ACHN (cell line): ENCODE data around the gene DCUN1D4.

ENCODE experiments used
- DNase-seq: peaks from one replicate; pipeline ENCODE4 v3.0.0-alpha.2; 2015
- in situ Hi-C: cut with HindIII; loops from 2 replicates; pipeline ENCODE4 v1.10.0; 2017; ENCODE audit warnings: low sequenced_read_pairs, low pct_ligation_motif_present, low pct_unique_long_range_greater_than_20kb

The DCUN1D4 gene

DNA sequence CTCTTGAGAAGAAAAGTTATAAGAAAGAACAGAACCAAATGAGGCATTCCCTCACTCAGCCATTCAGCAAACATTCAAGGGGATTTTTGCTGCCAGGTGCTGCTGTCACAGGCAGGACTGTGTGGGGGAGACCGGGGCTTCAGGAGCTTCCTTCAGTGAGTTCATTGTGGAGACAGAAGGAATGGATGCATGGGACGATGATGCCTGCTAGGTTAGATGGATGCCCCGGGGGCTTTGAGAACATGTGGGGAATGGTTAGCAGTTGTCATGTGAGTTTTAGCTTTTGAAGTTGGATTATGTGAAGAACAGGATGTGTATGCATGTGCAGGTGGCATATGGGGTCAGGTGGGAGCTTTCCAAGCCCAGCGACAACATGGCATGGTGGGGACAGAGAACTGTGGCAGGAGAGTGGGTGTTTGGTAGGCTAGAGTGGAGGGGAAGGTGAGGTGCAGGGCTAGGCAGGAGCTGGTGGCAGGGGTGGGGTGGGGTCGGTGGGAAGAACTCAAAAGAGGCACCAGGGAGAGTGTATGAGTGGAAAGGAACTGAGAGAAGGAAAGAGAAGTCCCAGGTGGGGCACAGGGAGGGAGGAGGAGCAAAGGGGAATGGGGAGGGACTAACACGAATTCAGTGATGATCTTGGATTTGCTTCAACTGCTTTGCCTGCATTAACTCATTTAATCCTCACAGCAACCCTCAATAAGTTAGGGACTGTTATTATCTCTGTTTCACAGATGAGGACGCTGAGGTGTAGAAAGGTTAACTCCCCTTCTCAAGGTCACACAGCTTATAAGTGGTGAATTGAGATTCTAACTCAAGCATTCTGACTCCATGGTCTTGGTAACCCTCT lies 8.4 kb downstream of the DCUN1D4 start:
- in situ Hi-C loops = no loop called here
- DNase-seq = no peak

DNA sequence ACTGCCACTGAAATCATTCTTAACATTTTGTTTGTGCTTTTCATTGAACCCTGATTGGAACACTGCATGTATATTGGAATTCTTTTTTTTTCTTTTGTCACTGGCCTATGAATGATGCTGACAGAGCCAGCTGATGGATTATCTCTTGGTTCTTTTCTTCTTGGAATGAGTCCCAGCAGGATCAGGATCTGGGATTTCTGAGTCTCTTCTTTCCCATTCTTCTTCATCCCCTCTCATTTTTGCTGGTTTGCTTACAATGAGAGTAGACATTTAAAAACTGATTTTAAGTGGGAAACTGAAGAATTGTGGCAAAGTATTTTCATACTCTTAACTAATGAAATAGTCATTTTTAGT lies 9.0 kb downstream of the DCUN1D4 start:
- no peak for DNase-seq
- in situ Hi-C loops = no loop called here

DNA sequence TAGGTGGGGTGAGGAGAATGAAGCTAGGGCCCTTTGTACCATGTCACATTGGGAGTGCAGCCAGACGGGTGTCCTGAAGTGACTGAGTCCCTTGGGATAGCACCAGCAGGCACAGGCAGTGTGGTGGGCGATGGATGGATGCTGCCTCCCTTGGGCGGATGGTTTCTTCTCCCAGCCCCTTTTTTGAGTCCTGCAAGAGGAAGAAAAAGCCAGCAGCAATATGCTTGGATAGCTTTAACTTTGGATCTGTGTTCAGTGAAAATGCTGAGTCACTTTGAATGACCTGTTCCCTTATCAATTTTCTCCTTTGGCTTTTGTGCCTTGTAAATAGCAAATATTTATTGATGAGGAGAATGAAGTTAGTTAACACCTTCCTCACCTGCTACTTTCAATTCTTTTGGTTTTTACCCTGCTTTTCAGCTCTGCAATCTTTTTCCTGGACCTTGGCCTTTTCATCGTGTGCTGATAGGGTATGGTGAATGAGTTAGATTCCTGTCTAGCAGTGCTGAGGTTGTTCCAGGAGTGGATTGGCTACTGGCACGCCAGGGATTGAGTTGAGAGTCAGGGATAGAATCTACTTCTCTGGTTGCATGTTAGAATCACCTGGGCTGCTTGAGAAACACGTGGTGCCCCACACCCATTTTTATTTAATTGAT lies 10.2 kb downstream of the DCUN1D4 start:
- in situ Hi-C loops = no loop called here
- DNase-seq = peak; percentile 12

DNA sequence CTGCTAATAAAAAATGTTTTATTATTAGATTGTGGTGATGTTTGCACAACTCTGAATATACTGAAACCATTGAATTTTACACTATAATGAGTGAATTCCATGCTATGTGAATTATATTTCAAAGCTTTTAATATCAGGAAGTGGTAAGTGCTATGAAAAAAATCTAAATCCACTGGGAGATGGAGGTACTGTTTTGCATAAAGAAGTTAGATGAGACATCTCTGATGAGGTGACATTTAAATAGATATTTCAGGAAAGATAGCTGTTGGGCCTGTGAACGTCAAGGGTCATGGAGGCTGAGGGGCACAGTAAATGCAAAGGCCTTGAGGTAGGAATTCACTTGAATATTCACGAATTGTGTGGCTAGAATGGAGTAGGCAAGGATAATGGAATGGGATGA lies 12.3 kb downstream of the DCUN1D4 start:
- DNase-seq = no peak
- in situ Hi-C loops = no loop called here

DNA sequence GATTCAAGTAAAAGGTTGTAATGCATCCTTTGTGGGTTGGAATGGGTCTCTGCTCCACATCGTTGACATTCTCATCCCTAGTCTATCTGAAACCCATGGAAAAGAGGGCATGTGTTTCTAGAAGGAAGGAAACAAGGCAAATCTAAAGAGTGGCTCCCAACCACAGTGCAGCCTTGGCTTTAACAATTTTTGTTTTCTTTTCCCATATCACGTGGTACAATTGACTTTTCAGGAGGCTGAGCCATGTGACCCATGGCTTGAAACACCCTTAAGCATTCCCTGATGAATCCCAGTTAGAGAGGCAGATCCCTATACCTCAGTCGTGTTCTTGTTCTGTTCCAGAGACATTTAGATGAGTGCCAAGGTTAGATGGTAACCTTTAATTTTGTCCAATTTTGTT lies 12.8 kb downstream of the DCUN1D4 start:
- no peak for DNase-seq
- in situ Hi-C loops = no loop called here

DNA sequence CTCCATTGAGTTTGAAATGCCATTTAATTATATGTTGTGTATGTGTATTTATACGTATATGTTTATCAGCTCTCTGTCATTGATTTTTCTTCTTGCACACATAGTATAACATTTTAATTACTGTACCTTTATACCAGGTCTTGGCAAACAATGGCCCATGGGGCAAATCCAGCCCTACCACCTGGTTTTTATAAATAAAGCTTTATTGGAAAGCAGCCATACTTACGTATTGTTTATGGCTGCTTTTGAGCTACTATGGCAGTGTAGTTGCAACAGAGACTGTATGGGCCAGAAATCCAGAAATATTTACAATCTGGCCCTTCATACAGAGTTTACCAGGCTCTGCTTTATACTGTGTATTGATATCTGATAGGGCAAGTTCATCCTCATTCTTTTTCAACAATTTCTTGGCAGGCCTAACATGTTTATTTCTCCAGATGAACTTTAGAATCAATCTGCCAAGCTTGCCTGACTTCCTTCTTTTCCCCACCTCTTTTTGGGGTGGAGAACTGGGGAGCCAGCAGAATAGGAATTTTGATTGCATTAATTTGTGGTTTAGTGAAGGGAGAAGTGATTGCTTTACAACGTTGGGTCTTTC lies 15.8 kb downstream of the DCUN1D4 start:
- in situ Hi-C loops = no loop called here
- no peak for DNase-seq

DNA sequence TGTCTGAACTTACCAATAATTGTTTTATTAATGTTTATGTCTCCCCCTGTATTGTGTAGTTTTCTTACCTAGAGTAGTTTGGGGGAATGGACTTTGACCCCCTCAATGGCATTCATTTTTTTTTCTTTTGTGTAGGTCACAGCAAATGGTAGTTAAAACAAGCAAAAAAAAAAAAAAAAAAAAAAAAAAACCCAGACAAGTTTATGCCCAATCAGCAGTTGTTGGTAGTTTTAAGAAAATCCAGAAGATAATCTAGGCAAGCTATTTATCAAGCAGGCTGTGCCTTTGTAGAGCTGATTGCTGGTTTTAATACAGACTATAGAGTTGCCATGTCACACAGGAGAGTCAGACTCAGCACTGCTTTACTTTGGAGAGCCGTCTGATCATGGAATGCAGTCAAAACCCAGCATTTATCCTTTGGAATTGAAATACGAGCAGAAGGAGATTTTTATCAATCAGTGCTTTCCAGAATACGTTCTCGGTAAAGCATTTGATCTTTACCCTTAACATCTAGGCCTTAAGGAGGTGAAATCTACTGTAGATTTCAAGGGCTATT lies 16.6 kb downstream of the DCUN1D4 start:
- DNase-seq = no peak
- in situ Hi-C loops = no loop called here

DNA sequence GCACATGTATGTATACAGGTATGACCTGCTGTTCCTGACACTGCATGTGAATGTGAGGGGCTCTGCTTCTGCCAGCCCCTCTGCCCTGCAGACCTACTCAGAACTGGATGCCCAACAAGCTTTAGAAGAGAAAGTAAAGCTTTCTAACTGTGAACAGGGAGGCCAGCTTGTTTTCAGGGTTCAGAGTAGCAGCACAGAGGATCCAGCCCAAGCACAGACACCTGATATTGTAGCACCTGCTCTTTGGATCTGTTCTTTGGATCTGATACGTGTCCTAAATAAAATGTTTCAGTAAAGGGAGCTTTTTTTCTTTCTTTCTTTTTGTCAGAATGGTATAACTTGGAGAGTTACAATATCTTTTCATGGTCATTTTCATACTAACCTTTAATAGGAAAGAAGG lies 19.2 kb downstream of the DCUN1D4 start:
- in situ Hi-C loops = no loop called here
- no peak for DNase-seq

DNA sequence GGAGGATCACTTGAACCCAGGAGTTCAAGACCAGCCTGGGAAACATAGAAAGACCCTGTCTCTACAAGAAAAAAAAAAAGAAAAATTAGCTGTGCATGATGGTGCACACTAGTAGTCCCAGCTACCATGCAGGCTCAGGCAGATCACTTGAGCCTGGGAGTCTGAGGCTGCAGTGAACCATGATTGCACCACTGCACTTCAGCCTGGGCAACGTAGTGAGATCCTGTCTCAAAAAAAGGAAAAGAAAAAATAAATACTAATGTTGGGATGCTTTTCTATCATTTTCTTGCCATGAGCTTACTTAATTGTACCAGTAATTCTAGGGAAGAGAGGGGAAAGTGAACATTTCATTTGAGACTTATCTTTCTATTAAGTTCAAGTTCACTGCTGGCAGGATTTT lies 19.8 kb downstream of the DCUN1D4 start:
- in situ Hi-C loops = no loop called here
- no peak for DNase-seq

DNA sequence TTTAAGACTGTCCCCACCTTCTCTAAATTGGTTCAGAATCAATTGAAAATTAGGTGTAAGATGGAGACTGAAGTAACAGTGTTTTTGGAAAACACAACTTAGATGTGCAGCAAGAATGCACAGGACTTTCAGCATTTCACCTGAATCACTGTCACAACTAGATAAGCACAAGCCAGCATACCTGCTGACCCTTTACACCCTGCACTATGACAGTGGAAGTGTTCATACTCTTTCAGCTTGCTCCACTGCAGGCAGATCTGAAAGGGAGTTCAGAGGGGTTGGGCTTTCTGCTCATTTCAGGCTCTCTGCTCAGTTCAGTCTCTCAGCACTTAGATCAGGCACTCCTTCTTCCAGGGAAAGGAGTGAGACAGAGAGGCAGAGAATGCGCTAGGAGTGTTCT lies 22.8 kb downstream of the DCUN1D4 start:
- in situ Hi-C loops = no loop called here
- DNase-seq = no peak

DNA sequence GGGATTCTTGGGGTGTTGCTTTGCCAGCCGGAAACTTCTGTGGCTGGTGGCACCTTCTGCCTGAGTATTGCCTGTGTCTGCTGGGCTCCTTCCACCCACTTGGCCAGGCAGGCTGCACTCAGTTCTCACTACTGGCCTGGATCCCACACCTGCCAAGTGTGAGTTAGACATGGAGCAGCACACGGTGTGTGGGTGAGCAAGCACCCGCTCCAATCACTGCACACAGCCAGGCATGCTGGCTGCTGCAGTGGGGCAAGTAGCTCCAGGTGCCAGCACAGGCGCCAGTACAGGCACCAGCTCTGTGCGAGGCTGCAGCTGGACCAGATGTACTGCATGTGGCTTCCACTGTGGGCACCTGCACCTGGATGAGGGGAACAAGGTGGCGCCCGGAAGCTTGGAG lies 23.9 kb downstream of the DCUN1D4 start:
- in situ Hi-C loops = no loop called here
- DNase-seq = no peak

DNA sequence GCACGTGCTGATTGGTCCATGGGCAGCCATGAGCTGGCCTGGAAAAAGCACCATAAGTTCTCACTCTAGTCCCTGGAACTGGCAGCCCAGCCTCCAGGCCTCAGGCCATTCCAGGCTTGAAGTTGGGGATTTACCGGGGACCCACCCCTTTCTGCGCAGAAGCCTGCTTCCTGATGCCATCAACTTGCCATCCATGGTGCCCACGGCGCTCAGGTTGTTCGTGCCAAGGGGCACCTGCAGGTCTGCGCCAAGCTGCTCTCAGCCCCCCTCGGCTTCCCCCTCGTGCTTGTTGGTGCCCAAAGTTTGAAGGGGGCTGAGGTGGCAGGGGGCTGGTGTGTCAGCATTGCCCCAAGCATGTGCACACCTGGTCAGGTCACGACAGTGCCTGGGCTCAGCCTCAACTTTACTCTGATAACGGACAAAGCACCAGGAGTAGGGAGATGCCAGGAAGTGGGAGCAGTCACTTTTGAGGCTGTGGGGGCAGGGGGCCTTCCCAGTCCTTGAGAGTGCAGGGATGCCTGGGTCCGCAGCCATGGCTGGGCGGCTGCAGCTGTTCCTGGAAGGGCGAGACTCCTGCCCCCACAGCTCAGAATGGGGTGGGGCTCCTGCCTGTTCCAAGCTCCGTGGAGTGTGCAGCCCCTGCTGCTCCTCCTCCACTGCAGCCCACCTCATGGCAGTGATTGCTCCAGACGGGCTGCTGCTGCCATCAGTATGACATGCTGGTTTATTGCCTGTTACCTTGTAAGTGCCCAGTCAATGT lies 24.9 kb downstream of the DCUN1D4 start:
- DNase-seq = no peak
- in situ Hi-C loops = no loop called here

DNA sequence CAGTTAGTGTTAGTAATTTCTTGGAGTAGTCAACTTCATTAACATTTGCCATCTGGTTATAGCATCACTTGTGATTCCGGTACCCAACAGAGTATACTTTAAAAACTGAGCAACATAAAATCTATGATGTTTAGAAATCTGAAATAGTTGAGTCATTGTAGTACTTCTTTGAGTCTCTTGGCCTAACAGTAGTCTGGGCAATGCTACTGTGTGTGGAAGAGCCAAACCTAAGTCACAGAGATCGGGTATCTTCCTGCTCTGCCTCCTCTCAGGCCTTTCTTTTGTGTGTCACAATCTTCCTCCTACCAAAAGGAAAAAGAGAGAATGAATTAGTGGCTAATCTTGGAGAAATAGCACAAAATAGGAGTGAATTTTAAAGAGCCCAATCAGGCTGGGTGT lies 25.5 kb downstream of the DCUN1D4 start:
- in situ Hi-C loops = no loop called here
- no peak for DNase-seq

DNA sequence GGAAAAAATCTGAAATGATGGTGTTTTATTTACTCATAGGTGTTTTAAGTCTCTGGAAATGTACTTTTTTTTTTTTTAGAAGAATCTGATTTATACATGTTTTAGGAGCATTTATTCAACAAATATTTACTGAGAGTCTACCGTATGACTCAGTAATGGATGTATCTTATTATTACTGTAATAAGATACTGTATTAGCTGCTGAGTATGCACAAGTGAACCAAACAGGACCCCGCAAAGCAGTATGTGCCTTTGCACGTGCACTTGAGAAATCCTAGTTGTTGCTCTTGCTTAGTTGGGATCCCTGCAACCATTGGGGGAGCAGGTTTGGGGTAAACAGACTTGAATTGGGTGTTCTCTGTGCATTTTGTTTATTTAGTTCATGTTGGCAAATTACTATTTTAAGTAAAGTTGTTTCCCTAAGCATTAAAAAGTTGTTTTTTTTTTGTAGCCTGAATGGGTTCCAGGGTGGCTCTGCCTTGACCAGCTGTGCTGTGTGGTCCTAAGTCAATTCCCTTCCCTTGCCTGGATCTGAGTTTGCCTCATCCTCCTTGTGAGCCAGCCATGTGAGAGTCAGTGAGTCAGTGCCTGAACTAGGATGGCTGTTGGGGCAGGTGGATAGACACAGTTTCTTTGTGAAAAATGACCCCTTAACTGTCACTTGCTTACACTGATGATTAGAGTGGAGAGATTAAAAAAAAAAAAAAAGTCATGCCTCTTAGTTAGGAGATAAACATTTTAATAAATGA lies 27.7 kb downstream of the DCUN1D4 start:
- DNase-seq = no peak
- in situ Hi-C loops = no loop called here

DNA sequence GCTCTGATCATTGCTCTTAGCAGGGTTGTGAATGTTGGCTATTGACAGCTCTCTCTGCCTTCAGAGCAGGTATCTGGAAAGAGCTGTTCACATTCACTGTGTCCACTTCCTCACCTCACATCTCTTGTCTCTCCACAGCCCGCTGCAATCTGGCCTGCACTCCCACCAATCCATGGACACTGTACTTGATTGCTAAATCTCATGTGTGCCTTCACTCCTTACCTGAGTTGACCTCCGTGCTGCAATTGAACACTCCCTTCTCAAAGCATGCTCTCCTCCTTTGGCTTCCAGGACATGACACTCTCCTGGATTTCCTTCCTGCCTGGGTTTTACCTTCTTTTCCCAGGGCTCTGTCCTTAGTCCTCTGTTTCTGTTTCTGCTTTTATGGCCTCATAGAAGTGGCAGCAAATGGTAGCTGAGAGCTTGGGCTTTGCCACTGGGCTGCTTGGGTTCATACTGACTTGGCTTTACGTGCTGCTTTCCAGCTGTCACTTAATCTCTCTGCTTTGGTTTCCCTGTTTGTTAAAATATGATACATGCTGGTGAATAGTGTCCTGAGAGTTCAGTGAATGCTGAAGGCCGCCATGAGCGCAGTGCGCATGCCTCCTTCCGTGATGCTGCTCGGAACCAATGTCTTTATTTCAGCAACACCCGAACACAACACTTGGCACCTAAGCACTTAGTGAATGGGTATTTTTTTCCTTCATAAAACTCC lies 29.5 kb downstream of the DCUN1D4 start:
- in situ Hi-C loops = no loop called here
- DNase-seq = no peak

DNA sequence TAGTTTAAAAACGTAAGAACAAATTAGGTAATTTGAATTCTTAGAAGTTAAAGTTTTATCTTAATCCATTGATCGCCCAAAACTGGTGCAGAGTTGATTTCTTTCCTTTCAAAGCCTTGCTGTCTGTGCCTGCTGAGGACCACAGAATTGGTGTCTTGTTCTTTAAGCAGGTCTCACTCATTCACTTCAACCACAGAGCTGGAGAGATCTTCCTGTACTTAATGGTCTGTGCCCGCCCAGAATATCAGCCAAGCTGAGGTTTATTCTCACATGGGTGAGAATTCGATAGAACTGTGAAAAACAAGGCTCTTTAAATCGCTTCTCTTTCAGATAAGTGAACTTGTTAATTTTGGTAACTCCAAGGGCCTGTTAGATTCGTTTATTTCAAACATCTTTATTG lies 31.6 kb downstream of the DCUN1D4 start:
- in situ Hi-C loops = no loop called here
- no peak for DNase-seq

DNA sequence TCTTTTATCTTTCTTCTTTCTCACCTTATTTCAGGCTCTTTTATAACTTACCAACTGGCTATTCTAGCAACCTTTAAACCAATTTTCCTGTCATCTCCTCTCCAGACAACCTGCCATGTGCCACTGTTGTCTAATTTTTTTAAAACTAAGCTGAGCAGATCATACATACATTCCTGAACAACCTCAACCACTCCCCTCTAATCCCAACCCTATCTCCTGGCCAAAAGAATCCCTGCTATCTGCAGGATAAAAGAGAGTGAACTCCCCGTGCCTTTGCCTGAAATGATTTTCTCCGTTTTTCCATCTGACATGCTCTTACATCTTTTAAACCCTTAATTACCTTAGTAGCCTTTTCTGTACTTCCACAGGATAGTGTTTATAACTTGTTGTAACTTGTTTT lies 35.5 kb downstream of the DCUN1D4 start:
- no peak for DNase-seq
- in situ Hi-C loops = no loop called here
